Measurements from ENCODE around the gene CCDC174.
"Not testable (repeated sequence)": the region's sequence is repeated elsewhere in the genome, so short reads cannot be mapped to it uniquely, and the experiment has no call there.

The CCDC174 gene

GRCh38 chr3:14652360-14652907, 872 bp downstream of the CCDC174 start:
- not testable (repeated sequence) for DNase-seq (ENCODE audit: low spot score)

GRCh38 chr3:14657579-14657978, 6.0 kb downstream of the CCDC174 start:
- DNase-seq (ENCODE audit: low spot score) = no peak

- no peak for DNase-seq (ENCODE audit: low spot score)
Observed at GRCh38 chr3:14658978-14659377, 7.4 kb downstream of the CCDC174 start.

GRCh38 chr3:14660942-14661341, 9.4 kb downstream of the CCDC174 start:
- DNase-seq (ENCODE audit: low spot score) = no peak

- DNase-seq (ENCODE audit: low spot score) = no peak
Observed at GRCh38 chr3:14663396-14664135, 12.0 kb downstream of the CCDC174 start.

GRCh38 chr3:14664170-14664569, 12.6 kb downstream of the CCDC174 start:
- no peak for DNase-seq (ENCODE audit: low spot score)

GRCh38 chr3:14672588-14672987, 21.0 kb downstream of the CCDC174 start:
- DNase-seq (ENCODE audit: low spot score) = no peak

GRCh38 chr3:14674841-14675240, 23.3 kb downstream of the CCDC174 start, which contains the start of gene C3orf20:
Gene C3orf20 (plus strand): TSS chr3:14675141. CDS start chr3:14682714, 7,573 bp downstream.
- no peak for DNase-seq (ENCODE audit: low spot score)

GRCh38 chr3:14676881-14677280, 25.3 kb downstream of the CCDC174 start:
- no peak for DNase-seq (ENCODE audit: low spot score)

GRCh38 chr3:14678015-14678503, 26.5 kb downstream of the CCDC174 start:
- DNase-seq (ENCODE audit: low spot score) = no peak

GRCh38 chr3:14680115-14680514, 28.6 kb downstream of the CCDC174 start:
- DNase-seq (ENCODE audit: low spot score) = no peak

- DNase-seq (ENCODE audit: low spot score) = no peak
Observed at GRCh38 chr3:14680716-14681115, 29.2 kb downstream of the CCDC174 start.

- DNase-seq (ENCODE audit: low spot score) = no peak
Observed at GRCh38 chr3:14684447-14684846, 32.9 kb downstream of the CCDC174 start.

GRCh38 chr3:14685179-14685578, 33.6 kb downstream of the CCDC174 start:
- no peak for DNase-seq (ENCODE audit: low spot score)

- no peak for DNase-seq (ENCODE audit: low spot score)
Observed at GRCh38 chr3:14687360-14687759, 35.8 kb downstream of the CCDC174 start.

GRCh38 chr3:14688525-14688924, 37.0 kb downstream of the CCDC174 start:
- no peak for DNase-seq (ENCODE audit: low spot score)

- no peak for DNase-seq (ENCODE audit: low spot score)
Observed at GRCh38 chr3:14689247-14689980, 37.9 kb downstream of the CCDC174 start.

- DNase-seq (ENCODE audit: low spot score) = no peak
Observed at GRCh38 chr3:14691239-14691638, 39.7 kb downstream of the CCDC174 start.

GRCh38 chr3:14691719-14692118, 40.2 kb downstream of the CCDC174 start:
- DNase-seq (ENCODE audit: low spot score) = no peak

GRCh38 chr3:14698601-14699244, 47.2 kb downstream of the CCDC174 start:
- no peak for DNase-seq (ENCODE audit: low spot score)

GRCh38 chr3:14699643-14700042, 48.1 kb downstream of the CCDC174 start:
- no peak for DNase-seq (ENCODE audit: low spot score)

GRCh38 chr3:14700891-14701290, 49.3 kb downstream of the CCDC174 start:
- no peak for DNase-seq (ENCODE audit: low spot score)

Measured in left forelimb (tissue), 1 donor.